Nephron progenitor cell (in vitro differentiated cells): ENCODE results near the gene TMEM208.

Source experiments
- DNase-seq: peaks from one replicate; pipeline ENCODE4 v3.0.0; 2021
- H3K27ac Mint-ChIP-seq: 2 replicates; pipeline ENCODE4 v1.8.0; 2021; ENCODE audit warnings: mild to moderate bottlenecking, moderate library complexity, mixed read lengths
- H3K27me3 Mint-ChIP-seq: 2 replicates; pipeline ENCODE4 v1.8.0; 2021; ENCODE audit warnings: mild to moderate bottlenecking, low read depth, mixed read lengths; ENCODE audit not compliant: poor library complexity
- H3K36me3 Mint-ChIP-seq: 2 replicates; pipeline ENCODE4 v1.8.0; 2021; ENCODE audit warnings: low read depth, mixed read lengths
- H3K4me1 Mint-ChIP-seq: 2 replicates; pipeline ENCODE4 v1.8.0; 2021; ENCODE audit warnings: mixed read lengths
- H3K4me3 Mint-ChIP-seq: 2 replicates; pipeline ENCODE4 v1.8.0; 2021; ENCODE audit warnings: mild to moderate bottlenecking, moderate library complexity, mixed read lengths
- H3K9me3 Mint-ChIP-seq: 2 replicates; pipeline ENCODE4 v1.8.0; 2021; ENCODE audit warnings: mild to moderate bottlenecking, moderate library complexity, mixed read lengths
- CTCF ChIP-seq: fragments of 200-600 bp; sonication (generic); IDR thresholded peaks from 2 replicates; pipeline ENCODE4 v1.5.0; 2021; ENCODE audit warnings: antibody characterized with exemption

Gene TMEM208

GRCh38 chr16:67238278-67238575, 11.3 kb downstream of the TMEM208 start:
- H3K9me3 Mint-ChIP-seq = no peaks in the 10 kb centered on the region
- H3K4me3 Mint-ChIP-seq = no peak overlapping the region
- peaks cover 19% of the 10 kb centered on the region for H3K36me3 Mint-ChIP-seq
- no peak overlapping the region for H3K27ac Mint-ChIP-seq
- DNase-seq = no peak
- TF ChIP-seq CTCF = no peak
- peaks cover 28% of the 10 kb centered on the region for H3K4me1 Mint-ChIP-seq
- no peaks in the 10 kb centered on the region for H3K27me3 Mint-ChIP-seq

- H3K36me3 Mint-ChIP-seq = peaks cover 15% of the 10 kb centered on the region
- TF ChIP-seq CTCF = no peak
- H3K4me1 Mint-ChIP-seq = peaks cover 29% of the 10 kb centered on the region
- DNase-seq = no peak
- no peak overlapping the region for H3K4me3 Mint-ChIP-seq
- no peaks in the 10 kb centered on the region for H3K27me3 Mint-ChIP-seq
- H3K27ac Mint-ChIP-seq = no peak overlapping the region
- H3K9me3 Mint-ChIP-seq = no peaks in the 10 kb centered on the region
Measured at GRCh38 chr16:67238806-67239470, 12.0 kb downstream of the TMEM208 start.

- Mint-ChIP-seq H3K27me3 (no peaks in the 10 kb centered on the region), H3K27ac (peak overlapping the region; percentile 59), H3K4me3 (no peak overlapping the region)
Measured at GRCh38 chr16:67240506-67240905, 13.6 kb downstream of the TMEM208 start.

GRCh38 chr16:67241008-67241900, 14.3 kb downstream of the TMEM208 start:
- H3K9me3 Mint-ChIP-seq = no peaks in the 10 kb centered on the region
- H3K4me3 Mint-ChIP-seq = no peak overlapping the region
- TF ChIP-seq CTCF = no peak
- H3K27me3 Mint-ChIP-seq = no peaks in the 10 kb centered on the region
- no peak for DNase-seq
- peaks cover 10% of the 10 kb centered on the region for H3K36me3 Mint-ChIP-seq
- peak overlapping the region; percentile 36 for H3K27ac Mint-ChIP-seq
- peaks cover 44% of the 10 kb centered on the region for H3K4me1 Mint-ChIP-seq

More at GRCh38 chr16:67240506-67240905, 13.6 kb downstream of the TMEM208 start:
- no peak for DNase-seq
- H3K36me3 Mint-ChIP-seq = peaks cover 15% of the 10 kb centered on the region
- TF ChIP-seq CTCF = no peak
- H3K4me1 Mint-ChIP-seq = peaks cover 44% of the 10 kb centered on the region
- no peaks in the 10 kb centered on the region for H3K9me3 Mint-ChIP-seq

- Mint-ChIP-seq H3K27me3 (no peaks in the 10 kb centered on the region), H3K4me1 (peaks cover 41% of the 10 kb centered on the region), H3K27ac (peak overlapping the region; percentile 73), H3K36me3 (peaks cover 5% of the 10 kb centered on the region), H3K4me3 (no peak overlapping the region), H3K9me3 (no peaks in the 10 kb centered on the region)
- DNase-seq = no peak
- TF ChIP-seq CTCF = no peak
Measured at GRCh38 chr16:67242138-67242730, 15.3 kb downstream of the TMEM208 start.
